Neural progenitor cell (in vitro differentiated cells): ENCODE results near the gene GRAP. TPM values are rescaled to one million over a fixed set of nuclear protein-coding genes. Genes with fewer than 3 reads are reported as not detected.

Source experiments
- DNase-seq: peaks from one replicate; pipeline ENCODE4 v3.0.0-alpha.2; 2016; ENCODE audit warnings: low spot score
- H2AFZ ChIP-seq: fragments of 200-600 bp; sonication (generic); replicated peaks from 2 replicates; pipeline ENCODE4 v1.6.1; 2016; ENCODE audit warnings: antibody characterized with exemption
- H3F3A ChIP-seq: fragments of 200-600 bp; sonication (generic); 2 replicates; pipeline ENCODE4 v1.6.1; 2016; ENCODE audit warnings: antibody characterized with exemption, low read depth
- H3K27ac ChIP-seq: fragments of 200-600 bp; sonication (generic); 2 replicates; pipeline ENCODE4 v1.5.1; 2016; ENCODE audit warnings: mild to moderate bottlenecking
- H3K27me3 ChIP-seq: fragments of 200-600 bp; sonication (generic); 2 replicates; pipeline ENCODE4 v1.6.1; 2016; ENCODE audit warnings: mild to moderate bottlenecking, moderate library complexity
- H3K36me3 ChIP-seq: fragments of 200-600 bp; sonication (generic); 2 replicates; pipeline ENCODE4 v1.5.1; 2016
- H3K4me1 ChIP-seq: fragments of 200-600 bp; sonication (generic); 2 replicates; pipeline ENCODE4 v1.6.1; 2016; ENCODE audit warnings: mixed run types
- H3K4me2 ChIP-seq: fragments of 200-600 bp; sonication (generic); 2 replicates; pipeline ENCODE4 v1.6.1; 2016
- H3K4me3 ChIP-seq: fragments of 200-600 bp; sonication (generic); 2 replicates; pipeline ENCODE4 v1.5.1; 2016
- H3K79me2 ChIP-seq: fragments of 200-600 bp; sonication (generic); 2 replicates; pipeline ENCODE4 v1.6.1; 2016; ENCODE audit warnings: low read depth
- H3K9ac ChIP-seq: fragments of 200-600 bp; sonication (generic); 2 replicates; pipeline ENCODE4 v1.6.1; 2016
- H3K9me3 ChIP-seq: fragments of 200-600 bp; sonication (generic); 2 replicates; pipeline ENCODE4 v1.5.1; 2016; ENCODE audit warnings: low read depth
- H4K20me1 ChIP-seq: fragments of 200-600 bp; sonication (generic); 2 replicates; pipeline ENCODE4 v1.6.1; 2016; ENCODE audit warnings: low read depth
- H3K27ac Mint-ChIP-seq: 3 replicates; pipeline ENCODE4 v1.8.0; 2021; ENCODE audit warnings: mixed read lengths
- H3K27me3 Mint-ChIP-seq: 2 replicates; pipeline ENCODE4 v1.8.0; 2022; ENCODE audit warnings: low read depth, mild to moderate bottlenecking, inconsistent platforms, moderate library complexity, mixed read lengths; ENCODE audit not compliant: insufficient read depth
- H3K36me3 Mint-ChIP-seq: 3 replicates; pipeline ENCODE4 v1.8.0; 2021; ENCODE audit warnings: mixed read lengths
- H3K4me1 Mint-ChIP-seq: 3 replicates; pipeline ENCODE4 v1.8.0; 2021; ENCODE audit warnings: mixed read lengths
- H3K4me3 Mint-ChIP-seq: 3 replicates; pipeline ENCODE4 v1.8.0; 2021; ENCODE audit warnings: mild to moderate bottlenecking, moderate library complexity, mixed read lengths
- H3K9me3 Mint-ChIP-seq: 3 replicates; pipeline ENCODE4 v1.8.0; 2020; ENCODE audit warnings: mixed read lengths
- EZH2 ChIP-seq: fragments of 200-600 bp; sonication (generic); IDR thresholded peaks from 2 replicates; pipeline ENCODE4 v1.6.1; 2017; ENCODE audit warnings: antibody characterized with exemption, mild to moderate bottlenecking, moderate library complexity
- EZH2phosphoT487 ChIP-seq: fragments of 200-600 bp; sonication (generic); IDR thresholded peaks from 2 replicates; pipeline ENCODE4 v1.6.1; 2017; ENCODE audit warnings: antibody characterized with exemption
- total RNA-seq: library from RNA; depleted of rRNA; stranded (reverse); fragments of >200 nt; gene quantifications from 2 replicates; pipeline ENCODE4 v1.2.3, GENCODE V29; 2015; ENCODE audit warnings: low replicate concordance
- TF ChIP-seq, protein P1 (sequence below): fragments of 200-600 bp; sonication (generic); IDR thresholded peaks from 2 replicates; pipeline ENCODE4 v1.5.1; 2017; ENCODE audit warnings: antibody characterized with exemption, mild to moderate bottlenecking

The GRAP gene
- total RNA-seq, 1 donor from 2014 or later, result not detected

DNA sequence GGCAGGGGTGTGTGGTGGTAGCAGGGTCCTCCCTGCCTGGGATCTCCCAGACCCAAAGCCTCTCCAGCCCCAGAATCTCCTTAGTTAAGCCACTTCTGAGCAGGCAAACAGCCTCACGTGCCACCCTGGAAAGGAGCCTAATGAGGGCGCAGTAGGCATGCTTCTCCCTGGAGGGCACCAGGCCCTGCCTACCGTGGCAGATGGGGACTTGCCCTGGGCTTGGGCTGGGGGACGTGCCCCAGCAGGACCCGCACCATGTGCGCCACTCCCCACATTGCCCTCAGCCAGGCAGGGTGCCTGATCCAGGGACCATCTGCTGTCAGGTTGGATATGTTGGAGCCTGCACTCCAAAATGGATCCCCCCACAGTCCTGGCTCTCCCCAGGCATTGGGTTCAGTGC lies 56.4 kb downstream of the GRAP start:
- Mint-ChIP-seq H3K36me3 (peaks cover 2% of the 10 kb centered on the region), H3K4me3 (no peak overlapping the region), H3K27ac (no peak overlapping the region), H3K4me1 (no peaks in the 10 kb centered on the region), H3K9me3 (peaks cover 6% of the 10 kb centered on the region), H3K27me3 (peaks cover 3% of the 10 kb centered on the region)
- peaks cover 28% of the 10 kb centered on the region for H4K20me1 ChIP-seq
- peaks cover 18% of the 10 kb centered on the region for H3K79me2 ChIP-seq
- H3K9ac ChIP-seq, result no peak overlapping the region
- no peaks in the 10 kb centered on the region for H3K27me3 ChIP-seq
- H3K9me3 ChIP-seq, result no peaks in the 10 kb centered on the region
- DNase-seq, result no peak
- TF ChIP-seq EZH2 (no peak), EZH2phosphoT487 (no peak)
- TF ChIP-seq, protein P1, sequence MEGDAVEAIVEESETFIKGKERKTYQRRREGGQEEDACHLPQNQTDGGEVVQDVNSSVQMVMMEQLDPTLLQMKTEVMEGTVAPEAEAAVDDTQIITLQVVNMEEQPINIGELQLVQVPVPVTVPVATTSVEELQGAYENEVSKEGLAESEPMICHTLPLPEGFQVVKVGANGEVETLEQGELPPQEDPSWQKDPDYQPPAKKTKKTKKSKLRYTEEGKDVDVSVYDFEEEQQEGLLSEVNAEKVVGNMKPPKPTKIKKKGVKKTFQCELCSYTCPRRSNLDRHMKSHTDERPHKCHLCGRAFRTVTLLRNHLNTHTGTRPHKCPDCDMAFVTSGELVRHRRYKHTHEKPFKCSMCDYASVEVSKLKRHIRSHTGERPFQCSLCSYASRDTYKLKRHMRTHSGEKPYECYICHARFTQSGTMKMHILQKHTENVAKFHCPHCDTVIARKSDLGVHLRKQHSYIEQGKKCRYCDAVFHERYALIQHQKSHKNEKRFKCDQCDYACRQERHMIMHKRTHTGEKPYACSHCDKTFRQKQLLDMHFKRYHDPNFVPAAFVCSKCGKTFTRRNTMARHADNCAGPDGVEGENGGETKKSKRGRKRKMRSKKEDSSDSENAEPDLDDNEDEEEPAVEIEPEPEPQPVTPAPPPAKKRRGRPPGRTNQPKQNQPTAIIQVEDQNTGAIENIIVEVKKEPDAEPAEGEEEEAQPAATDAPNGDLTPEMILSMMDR, result no peak
- no peaks in the 10 kb centered on the region for H3K4me1 ChIP-seq
- H3K4me3 ChIP-seq, result no peak overlapping the region
- H3K36me3 ChIP-seq, result no peaks in the 10 kb centered on the region
- H3F3A ChIP-seq, result no peaks in the 10 kb centered on the region
- no peak overlapping the region for H2AFZ ChIP-seq
- H3K4me2 ChIP-seq, result no peak overlapping the region
- H3K27ac ChIP-seq, result no peak overlapping the region

DNA sequence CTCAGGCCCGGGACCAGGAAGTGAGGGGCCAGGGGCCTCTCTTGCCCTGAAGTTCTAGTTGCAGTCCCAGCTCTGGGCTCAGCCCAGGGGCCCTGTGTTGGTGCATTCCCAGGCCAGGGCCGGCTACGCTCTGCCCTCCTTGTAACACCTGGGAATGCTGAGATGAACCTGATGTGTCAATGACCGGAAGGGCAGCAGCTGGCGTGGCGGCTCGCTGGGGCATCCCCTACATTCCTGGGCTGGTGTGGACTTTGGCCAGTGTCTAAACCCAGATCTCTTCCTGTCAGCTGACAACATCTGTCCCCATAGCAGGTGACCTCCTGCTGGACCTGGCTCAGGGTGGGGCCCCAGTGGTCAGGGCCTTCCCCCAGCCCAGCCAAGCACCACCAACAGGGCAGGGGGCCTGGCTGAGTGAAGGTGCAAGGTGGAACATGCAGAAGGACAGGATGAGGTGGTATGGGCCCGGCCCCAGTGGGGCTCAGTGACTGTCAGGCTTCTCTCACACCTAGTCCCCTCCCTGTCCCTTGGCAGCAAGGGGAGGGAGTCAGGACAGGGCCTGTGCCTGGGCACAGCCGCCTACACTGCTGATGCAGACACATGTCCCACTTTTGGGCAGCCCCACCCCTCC lies 58.1 kb downstream of the GRAP start:
- Histone ChIP-seq H2AFZ (no peak overlapping the region), H3K4me1 (no peaks in the 10 kb centered on the region), H3K36me3 (no peaks in the 10 kb centered on the region), H3K4me3 (no peak overlapping the region), H3K79me2 (peaks cover 4% of the 10 kb centered on the region), H4K20me1 (peaks cover 21% of the 10 kb centered on the region), H3K9ac (no peak overlapping the region), H3K27ac (no peak overlapping the region), H3K9me3 (no peaks in the 10 kb centered on the region), H3K4me2 (no peak overlapping the region), H3K27me3 (no peaks in the 10 kb centered on the region), H3F3A (no peaks in the 10 kb centered on the region)
- Mint-ChIP-seq H3K27me3 (peaks cover 3% of the 10 kb centered on the region), H3K36me3 (no peaks in the 10 kb centered on the region), H3K9me3 (no peaks in the 10 kb centered on the region), H3K27ac (no peak overlapping the region), H3K4me1 (no peaks in the 10 kb centered on the region), H3K4me3 (no peak overlapping the region)
- DNase-seq, result no peak
- TF ChIP-seq, protein P1, result no peak
- TF ChIP-seq EZH2 (no peak), EZH2phosphoT487 (no peak)

DNA sequence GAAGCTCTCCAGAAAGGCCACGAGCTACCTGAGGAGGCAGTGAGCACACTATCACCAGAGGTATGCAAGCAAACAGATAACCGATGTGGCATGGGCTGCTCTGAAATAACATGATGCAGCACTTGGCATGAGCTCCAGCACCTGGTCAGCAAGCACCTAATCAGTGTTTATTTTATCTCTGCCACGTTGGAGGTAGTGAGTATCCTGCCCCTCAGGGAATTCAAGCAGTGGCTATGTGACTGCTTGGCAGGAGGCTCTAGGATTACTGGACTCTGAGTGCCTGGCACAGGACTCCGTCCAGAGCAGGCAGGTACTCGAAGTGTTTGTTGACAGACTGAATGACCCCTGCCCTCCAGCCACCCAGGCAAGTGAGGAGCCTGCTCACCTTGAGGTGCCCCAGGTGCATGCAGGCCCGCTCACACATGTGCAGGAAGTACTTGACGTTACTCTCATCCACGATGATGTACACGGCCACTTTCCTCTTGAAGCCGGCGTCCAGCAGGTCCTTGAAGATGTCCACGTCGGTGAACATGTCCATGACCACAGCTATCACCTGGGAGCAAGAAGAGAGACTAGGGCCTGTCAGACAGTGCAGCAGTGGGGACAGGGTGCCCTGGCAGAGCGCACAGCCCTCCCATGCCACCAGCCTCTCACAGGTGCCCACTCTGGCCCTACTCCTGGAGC lies 58.8 kb downstream of the GRAP start:
- peaks cover 14% of the 10 kb centered on the region for H4K20me1 ChIP-seq
- H3K27ac Mint-ChIP-seq, result peak overlapping the region; percentile 57

More for the DNA sequence above, 58.8 kb downstream of the GRAP start:
- no peaks in the 10 kb centered on the region for H3K36me3 Mint-ChIP-seq
- no peak for DNase-seq
- H3K27me3 ChIP-seq, result no peaks in the 10 kb centered on the region
- peaks cover 3% of the 10 kb centered on the region for H3K27me3 Mint-ChIP-seq
- peaks cover 4% of the 10 kb centered on the region for H3K79me2 ChIP-seq
- H3K4me2 ChIP-seq, result no peak overlapping the region
- no peaks in the 10 kb centered on the region for H3K9me3 ChIP-seq
- no peaks in the 10 kb centered on the region for H3K4me1 Mint-ChIP-seq
- TF ChIP-seq, protein P1, result no peak
- no peak for TF ChIP-seq EZH2
- TF ChIP-seq EZH2phosphoT487, result no peak
- no peak overlapping the region for H3K4me3 ChIP-seq
- no peaks in the 10 kb centered on the region for H3F3A ChIP-seq
- no peaks in the 10 kb centered on the region for H3K9me3 Mint-ChIP-seq
- H2AFZ ChIP-seq, result no peak overlapping the region
- H3K9ac ChIP-seq, result no peak overlapping the region
- H3K4me3 Mint-ChIP-seq, result no peak overlapping the region
- H3K27ac ChIP-seq, result no peak overlapping the region
- no peaks in the 10 kb centered on the region for H3K4me1 ChIP-seq
- H3K36me3 ChIP-seq, result no peaks in the 10 kb centered on the region
